ENCODE measurements around the gene KIAA0232.

Gene KIAA0232, protein sequence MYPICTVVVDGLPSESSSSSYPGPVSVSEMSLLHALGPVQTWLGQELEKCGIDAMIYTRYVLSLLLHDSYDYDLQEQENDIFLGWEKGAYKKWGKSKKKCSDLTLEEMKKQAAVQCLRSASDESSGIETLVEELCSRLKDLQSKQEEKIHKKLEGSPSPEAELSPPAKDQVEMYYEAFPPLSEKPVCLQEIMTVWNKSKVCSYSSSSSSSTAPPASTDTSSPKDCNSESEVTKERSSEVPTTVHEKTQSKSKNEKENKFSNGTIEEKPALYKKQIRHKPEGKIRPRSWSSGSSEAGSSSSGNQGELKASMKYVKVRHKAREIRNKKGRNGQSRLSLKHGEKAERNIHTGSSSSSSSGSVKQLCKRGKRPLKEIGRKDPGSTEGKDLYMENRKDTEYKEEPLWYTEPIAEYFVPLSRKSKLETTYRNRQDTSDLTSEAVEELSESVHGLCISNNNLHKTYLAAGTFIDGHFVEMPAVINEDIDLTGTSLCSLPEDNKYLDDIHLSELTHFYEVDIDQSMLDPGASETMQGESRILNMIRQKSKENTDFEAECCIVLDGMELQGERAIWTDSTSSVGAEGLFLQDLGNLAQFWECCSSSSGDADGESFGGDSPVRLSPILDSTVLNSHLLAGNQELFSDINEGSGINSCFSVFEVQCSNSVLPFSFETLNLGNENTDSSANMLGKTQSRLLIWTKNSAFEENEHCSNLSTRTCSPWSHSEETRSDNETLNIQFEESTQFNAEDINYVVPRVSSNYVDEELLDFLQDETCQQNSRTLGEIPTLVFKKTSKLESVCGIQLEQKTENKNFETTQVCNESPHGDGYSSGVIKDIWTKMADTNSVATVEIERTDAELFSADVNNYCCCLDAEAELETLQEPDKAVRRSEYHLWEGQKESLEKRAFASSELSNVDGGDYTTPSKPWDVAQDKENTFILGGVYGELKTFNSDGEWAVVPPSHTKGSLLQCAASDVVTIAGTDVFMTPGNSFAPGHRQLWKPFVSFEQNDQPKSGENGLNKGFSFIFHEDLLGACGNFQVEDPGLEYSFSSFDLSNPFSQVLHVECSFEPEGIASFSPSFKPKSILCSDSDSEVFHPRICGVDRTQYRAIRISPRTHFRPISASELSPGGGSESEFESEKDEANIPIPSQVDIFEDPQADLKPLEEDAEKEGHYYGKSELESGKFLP (N-terminal part only)

DNA sequence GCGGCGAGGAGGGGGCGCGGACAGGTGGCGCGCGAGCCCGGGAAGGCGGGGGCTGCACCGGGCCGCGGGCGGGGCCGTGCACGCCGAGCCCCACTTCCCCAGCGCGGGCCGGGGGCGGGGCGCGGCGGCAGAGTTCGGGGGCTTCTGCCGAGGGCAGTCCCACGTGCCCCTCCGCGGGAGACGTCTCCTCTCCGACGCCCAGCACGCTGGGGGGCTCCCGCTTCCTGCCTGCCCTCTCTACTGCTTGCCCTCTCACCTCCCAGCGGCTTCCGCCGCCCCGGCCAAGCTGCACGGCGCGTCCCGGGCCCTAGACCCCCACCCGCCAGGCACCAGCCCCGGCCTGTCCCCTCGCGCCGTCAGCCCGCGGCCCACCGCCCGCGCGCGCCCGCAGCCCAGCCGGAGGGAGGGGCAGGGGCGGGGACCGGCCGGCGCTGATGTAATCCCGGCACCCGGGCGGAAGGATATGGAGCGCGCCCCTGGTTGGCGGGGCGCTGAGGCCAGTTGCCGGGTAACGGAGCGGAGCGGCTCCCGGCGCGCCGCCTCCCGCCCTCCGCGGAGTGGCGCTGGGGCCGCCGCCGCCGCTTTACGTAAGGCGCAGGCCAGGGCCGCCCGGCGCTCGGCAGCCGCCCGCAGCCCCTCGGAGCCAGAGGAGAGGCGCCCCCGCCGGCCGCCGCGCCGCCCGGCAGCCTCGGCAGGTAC lies at the start of gene KIAA0232:
KIAA0232 (plus strand) TSS at position 581 of the 699 bp plus-strand sequence. CDS start 41,727 bp downstream, outside the sequence.
- DNase-seq = peak; percentile 92

DNA sequence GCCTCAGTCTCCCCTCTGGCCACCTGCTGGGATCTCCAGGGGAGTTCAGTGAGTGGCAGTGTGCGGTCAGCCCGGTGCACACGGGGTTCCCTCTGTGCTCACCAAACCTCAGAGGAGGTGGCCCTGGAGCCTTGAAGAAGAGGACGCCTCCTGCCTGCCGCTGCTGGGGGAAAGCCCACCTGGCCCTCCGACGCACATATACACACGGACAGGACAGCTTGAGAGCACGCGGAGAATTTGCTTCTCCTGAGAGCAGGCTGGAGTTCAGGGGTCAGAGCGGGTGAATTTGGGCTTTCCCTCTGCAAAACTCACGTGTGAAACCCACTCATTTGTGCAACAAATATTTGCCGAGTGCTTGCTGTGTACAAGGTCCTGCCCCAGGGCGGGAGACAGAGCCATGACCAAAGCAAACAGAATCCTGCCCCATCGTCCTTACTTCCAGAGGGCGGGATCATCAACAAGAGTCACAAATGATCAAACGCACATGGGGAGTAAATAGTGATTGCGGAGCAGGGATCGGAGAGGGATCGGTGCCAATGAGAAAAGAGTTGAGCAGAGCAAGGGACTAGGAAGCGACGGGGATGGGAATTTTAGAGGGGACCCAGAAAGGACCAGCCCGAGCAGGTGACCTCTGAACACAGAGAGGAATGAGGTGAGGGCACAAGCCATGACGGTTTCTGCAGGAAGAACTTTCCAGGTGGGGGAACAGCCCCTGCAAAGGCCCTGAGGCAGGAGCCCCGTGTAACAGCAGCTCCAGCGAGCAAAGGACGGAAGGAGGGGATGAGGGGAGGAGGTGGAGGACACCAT lies 49.0 kb upstream of the KIAA0232 start:
- DNase-seq = no peak

DNA sequence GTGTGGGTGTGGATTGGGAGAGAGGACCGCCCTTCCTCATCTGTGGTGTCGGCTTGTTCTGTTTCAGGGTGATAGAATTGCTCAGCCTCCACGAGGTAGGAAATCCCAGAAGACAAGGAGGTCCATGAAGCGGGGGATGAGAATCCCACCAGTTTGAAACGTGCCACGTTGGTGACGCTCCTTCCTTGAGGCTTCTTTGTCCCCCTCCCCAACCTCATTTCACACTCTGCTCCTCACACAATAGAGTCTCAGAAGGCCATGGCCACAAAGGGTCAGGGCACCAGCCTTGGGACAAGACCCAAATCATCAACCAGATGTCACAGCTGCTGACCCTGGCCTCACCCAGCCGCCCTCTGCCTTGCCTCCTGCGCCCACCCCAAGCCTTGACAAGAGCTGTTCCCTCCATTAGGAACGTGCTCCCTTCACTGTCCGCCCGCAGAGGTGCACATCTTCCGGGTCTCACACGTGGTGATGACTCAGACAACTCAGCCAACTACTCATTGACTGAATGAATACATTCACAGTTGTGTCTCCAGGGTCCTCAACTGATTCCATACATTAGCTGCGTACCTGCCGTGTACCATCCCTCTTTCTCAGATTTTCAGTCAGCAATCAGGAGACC lies 48.3 kb upstream of the KIAA0232 start:
- DNase-seq = no peak

DNA sequence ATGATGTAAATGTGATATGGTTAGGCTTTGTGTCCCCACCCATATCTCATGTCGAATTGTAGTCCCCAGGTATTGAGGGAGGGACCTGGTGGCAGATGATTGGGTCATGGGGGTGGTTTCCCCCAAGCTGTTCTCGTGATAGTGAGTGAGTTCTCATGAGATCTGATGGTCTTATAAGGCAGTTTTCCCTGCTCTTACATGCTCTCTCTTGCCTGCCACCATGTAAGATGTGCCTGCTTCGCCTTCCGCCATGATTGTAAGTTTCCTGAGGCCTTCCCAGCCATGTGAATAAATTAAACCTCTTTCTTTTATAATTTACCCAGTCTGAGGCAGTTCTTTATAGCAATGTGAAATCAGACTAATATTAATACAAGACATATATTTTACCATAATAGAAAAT lies 42.6 kb upstream of the KIAA0232 start:
- no peak for DNase-seq

DNA sequence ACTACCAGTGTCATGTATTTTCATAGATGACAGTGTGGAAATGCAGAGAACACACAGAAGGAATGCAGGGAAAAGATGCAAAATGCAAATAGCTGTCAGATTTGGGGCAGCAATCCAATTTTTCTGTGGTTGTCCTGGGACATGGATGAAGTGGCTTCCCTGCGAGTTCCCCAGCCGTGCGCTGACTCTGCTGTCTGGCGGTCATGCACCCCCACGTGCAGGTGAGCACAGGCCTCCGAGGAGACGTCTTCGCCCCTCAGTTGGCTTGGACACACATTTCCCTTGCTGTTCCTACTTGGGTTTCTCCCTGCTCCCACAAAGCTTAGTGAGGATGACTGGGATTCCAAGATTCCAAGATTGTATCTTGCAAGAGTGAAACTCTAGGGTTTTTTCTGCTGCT lies 42.2 kb upstream of the KIAA0232 start:
- DNase-seq = no peak

DNA sequence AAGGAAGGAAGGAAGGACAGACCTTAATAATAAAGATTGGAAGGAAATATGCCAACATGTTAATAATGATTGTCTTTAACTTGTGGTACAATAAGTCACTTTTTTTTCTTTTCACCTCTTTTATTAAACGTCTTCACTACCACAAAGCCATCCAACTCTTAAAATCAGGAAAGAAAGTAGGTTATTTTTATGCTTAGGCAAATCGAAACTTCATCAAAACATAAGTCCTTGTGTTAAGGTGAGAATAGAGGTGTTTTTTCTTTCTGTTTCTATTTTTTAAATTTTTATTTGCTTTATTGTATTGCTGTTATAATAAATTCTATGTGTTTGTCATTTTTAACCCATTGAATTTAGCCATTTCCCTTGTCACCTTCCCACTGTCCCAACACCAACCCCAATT lies 40.0 kb upstream of the KIAA0232 start:
- DNase-seq = no peak

DNA sequence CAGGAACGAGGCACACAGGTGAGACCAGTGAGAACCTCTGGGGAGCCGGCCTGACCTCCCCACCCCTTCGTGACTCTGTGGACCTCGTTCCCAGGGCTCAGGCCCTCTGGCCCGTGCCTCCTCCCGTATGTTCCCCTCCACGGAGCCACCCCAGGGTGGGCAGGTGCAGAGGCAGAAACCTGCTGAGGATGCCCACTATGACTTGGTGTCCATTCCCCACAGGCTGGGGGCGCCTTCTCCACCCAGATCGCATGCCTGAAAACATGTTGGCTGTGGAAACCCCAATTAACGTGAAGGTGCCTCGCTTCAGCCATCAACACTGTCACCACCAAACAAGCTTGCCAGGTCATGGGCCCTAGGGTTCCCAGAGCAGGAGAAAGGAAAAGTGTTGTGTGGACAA lies 39.5 kb upstream of the KIAA0232 start:
- no peak for DNase-seq

DNA sequence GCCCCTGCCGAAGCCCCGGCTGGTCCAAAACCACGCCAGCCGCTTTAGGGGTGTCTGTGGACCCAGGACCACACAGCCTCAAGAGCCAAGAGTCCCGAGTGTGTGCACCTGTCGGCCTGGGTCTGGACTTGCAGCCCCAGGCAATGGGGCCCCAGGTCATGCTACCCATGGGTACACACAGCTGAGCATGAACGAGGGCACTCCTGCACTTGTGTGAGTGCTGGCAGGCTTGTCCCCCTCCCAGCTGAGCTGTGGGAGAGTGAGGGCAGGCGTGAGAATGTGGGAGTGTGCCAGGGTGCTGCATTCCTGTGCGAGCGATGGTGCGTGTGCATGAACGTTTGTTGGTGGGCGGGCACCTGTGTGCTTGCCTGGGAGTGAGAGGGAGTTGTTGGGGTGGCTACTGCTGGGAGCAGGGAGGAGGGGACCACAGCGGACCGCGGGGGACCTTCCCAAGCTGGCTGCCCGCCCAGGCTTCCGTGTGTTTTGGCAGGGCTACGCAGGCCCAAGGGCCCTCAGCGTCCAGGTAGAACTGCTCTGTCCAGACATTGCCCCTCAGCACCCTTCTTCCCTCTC lies 35.7 kb upstream of the KIAA0232 start:
- no peak for DNase-seq

DNA sequence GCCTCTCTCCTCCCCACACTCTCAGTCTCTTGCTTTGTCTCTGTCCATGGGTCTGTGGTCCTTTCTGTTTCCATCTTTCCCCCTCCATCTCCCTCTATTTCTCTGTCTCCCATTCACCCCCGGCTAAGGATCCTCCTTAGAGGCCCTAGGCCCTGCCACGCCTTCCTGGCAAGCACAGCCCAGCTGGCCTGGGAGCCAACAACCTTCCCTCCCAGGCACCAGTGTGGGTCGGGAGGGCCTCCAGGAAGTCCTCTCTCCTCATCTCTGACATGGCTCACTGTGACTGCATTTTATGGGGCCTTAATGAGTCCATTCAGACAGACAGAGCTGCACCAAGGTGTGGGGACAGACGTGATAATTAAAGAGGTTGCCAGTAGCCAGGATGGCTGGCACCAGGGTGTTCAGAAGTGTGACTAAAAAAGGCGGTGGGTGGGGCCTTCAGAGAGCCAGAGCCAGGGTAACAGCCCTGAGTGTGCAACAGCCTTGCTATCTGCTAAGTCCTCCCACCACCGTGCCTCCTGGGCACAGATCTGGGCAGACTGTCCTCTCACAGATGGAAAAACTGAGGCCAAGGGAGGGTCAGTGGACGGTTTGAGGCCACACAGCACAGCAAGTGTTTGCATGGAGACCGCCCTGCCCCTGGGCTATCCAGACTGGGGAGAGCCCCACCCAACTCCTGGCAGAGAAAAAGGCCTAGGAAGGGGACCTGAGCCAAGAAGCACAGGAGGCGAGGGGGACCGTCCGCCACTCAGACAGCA lies 35.1 kb upstream of the KIAA0232 start:
- DNase-seq = no peak

DNA sequence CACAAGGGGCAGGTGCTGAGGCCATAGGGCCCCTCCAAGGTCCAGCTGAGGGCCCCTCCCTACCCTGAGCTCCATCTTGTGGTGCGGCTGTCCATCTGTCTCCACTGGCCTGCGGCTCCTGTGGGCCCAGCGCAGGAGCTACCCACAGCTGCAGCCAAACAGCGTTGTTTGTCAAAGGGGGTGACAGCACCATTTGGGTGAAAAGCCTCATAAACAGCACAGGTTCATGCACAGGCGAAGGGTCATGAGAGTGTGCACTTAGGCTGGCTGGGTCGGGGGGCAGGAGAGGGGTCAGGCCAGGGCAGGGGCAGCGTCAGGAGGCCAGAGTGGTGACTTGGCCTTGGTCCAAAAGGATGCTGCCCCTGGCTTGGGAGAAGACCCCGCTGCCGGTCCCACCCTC lies 34.2 kb upstream of the KIAA0232 start:
- no peak for DNase-seq

DNA sequence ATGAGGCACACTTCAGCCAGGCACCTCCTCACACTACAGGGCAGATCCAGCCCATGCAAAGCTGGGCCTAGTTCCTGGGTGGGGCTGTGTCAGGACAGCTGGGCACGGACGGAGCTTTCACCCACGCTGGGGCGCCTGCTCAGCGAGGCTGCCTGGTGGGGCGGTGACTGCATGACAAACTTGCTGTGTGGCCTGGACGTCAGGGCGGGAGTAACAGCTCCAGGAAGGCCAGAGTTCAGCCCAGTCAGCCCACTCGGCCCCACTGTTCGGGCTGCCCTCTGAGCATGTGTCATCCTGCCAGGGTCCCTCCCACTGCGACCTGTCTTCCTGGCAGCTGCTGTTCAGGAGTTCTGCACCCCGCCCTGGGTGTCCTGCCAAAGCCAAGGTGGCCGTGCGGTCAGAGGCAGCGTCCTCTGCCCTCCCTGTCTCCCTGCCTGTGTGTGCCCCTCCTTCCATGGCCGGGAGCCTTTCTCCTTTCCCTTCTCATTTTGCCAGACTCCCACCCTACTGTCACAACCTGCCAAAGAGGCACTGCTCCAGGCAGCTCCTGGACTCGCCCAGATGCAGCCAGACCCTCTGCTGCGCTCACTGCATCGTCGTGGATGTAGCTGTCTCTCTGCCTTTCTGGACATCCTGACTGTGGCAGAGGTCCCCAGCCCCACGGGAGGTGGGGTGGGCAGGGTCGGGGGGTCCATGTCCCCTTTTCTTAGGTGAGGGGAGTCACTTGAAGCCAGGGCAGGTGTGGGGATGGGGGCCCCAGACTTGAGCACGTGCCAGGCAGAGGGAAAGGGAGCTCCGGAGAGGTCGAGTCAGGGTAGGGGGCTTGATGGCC lies 33.0 kb upstream of the KIAA0232 start:
- DNase-seq = no peak

DNA sequence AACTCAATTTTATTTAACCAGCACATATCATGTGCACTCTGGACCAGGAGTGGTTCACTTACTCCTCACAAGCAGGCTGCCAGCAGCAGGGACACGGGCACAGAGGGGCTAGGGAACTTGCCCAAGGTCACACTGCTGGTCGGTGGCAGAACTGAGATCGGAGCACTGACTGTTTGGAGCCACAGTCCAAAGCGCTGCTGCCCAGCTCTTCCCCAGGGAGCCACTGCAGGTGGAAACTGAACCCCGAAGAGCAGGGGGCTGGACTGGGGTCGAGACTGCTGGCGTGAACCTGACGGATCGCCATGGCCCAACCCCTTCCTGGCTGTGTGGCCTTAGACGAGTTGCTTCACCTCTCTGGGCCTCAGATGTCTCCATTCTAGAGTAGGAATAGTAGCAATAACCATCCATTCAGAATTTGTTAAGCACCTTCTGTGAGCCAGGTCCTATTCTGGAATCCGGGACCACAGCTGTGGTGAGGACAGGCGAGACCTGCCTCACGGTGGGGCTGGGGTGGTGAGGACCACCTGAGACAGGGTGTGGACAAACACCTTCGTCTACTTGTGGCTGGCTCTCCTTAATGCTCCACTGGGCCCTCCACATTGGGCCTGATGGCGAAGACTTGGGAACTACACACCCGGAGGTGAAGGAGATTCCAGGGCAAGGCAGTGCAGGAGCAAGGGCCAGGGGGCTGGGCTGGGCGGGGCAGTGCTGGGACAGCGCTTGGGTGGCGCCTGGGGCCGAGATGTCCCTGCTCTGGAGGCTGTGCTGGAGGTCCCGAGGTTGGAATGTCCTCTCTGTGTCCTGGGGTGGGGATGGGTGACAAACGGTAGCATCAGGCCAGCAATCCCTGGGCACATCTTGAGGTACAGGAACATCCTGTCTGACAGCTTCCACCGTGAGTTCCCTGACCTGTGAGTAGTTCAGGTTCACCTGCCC lies 32.0 kb upstream of the KIAA0232 start:
- no peak for DNase-seq

DNA sequence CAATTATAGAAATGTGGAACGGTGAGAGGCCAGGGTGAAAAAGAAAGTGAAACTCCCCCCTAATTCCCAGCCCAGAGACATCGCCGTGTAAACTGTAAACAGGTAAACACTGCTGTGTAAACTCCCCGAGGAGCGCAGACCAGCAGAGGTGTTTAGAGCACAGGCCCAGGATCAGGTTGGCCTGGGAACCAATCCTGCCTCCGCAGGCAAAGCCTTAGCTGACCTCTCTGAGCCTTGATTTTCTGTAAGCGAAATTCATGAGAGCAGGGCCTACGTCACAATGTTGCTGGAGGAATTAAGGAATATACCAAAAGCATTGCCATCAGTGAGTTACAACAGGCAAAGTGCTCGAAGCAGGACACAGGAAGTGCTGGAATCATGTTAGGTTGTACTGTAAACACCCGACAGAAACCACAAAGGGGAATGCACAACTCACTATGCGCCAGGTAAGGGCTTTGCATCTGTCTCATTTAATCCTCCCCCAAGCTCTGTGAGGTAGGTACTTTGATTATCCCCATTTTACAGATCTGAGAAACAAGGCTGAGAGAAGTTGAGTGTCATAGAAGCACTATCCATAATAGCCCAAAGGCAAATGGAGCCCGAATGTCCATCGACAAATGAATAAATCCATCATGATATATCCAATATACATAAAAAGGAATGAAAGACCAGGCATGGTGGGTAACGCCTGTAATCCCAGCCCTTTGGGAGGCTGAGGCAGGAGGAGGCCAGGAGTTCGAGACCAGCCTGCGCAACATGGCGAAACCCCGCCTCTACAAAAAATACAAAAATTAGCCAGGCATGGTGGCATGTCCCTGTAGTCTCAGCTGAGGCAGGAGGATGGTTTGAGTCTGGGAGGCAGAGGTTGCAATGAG lies 30.7 kb upstream of the KIAA0232 start:
- DNase-seq = no peak

DNA sequence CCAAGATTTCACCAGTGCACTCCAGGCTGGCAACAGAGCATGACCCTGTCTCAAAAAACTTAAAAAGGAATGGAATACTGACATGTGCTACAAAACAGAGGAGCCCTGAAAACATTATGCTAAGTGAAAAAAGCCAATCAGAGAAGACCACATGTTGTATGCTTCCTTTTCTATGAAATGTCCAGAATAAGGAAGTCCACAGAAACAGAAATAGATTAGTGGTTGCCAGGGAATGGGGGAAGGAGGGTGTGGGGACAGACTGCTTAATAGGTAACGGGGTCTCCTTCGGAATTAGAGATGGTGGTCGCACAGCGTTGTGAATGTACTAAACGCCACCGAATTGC lies 30.1 kb upstream of the KIAA0232 start:
- no peak for DNase-seq

DNA sequence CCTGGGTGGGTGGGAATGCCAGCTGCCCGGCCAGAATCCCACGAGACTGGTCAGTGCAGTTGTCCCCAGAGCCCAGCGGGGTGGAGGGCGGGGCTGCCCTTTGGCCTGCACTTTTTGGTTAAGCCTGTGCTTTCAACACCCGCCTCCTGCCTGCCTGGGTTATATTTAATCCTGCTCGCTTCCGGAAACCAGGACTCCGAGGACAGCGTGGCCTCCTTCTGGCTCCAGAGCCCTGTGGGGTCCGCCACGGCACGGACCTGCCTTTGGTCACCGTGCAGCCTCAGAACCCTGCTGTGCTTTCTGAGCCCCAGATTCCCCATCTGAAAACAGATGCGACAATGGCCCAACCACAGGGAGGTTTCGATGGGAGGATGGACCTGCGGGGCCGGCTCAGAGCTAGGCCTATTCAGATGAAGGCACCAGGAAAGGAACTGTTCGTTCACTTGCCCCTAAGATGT lies 29.4 kb upstream of the KIAA0232 start:
- DNase-seq = no peak

DNA sequence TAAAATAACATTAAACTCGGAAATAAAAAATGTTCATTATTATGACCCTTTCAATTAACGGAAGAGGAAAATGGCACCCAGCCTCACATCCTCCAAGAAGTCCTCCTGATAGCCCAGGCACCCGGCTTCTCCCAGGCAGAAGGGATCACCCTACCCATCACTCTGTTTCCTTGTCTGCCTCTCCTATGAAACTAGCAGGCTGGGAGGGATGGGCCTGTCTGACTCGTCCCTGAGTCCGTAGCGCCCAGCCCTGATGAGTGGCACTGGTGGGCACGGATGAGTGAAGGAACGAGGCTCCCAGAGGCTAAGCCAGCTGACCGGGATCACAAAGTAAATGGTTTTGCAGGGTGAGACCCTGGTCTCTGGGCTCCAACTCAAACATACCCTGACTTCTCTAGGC lies 28.6 kb upstream of the KIAA0232 start:
- DNase-seq = no peak

DNA sequence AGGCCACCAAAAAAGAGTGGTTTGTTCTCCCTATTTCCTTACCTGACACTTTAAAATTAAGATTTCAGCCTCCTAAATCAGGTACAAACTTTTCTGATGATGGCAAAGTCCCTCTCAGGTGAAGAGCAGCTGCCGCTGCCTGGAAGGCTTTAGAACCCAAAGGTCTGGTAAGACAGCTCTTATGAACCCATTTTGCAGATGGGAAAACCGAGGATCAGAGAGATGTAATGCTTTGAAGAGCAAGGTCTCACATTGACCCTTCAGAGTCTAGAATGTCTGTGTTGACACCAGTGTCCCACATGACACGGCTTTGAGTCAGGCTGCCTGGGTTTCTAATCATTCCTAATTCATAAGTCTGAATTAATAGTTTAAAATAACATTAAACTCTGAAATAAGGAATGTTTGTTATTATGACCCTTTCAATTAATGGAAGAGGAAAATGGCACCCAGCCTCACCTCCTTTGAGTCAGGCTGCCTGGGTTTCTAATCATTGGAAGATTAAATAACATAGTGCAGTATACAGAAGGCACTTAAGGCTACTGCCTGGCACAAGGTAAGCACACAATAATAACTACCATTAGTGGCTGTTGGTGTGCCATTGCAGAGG lies 27.9 kb upstream of the KIAA0232 start:
- DNase-seq = no peak
